GM23248 (cell line): ENCODE results near the gene GATD1. TPM values are rescaled to one million over a fixed set of nuclear protein-coding genes. Genes with fewer than 3 reads are reported as not detected.

Experiments
- DNase-seq: peaks from one replicate; pipeline ENCODE4 v3.0.0-alpha.2; 2015
- H2AFZ ChIP-seq: fragments of 200-600 bp; sonication (generic); 2 replicates; pipeline ENCODE4 v1.6.1; 2016; ENCODE audit warnings: antibody characterized with exemption
- H3F3A ChIP-seq: fragments of 200-600 bp; sonication (generic); 2 replicates; pipeline ENCODE4 v1.6.1; 2016; ENCODE audit warnings: mild to moderate bottlenecking, antibody characterized with exemption, mixed run types; ENCODE audit not compliant: insufficient read depth
- H3K27ac ChIP-seq: fragments of 200-600 bp; sonication (generic); 2 replicates; pipeline ENCODE4 v1.5.1; 2016; ENCODE audit warnings: mild to moderate bottlenecking
- H3K27me3 ChIP-seq: fragments of 200-600 bp; sonication (generic); replicated peaks from 2 replicates; pipeline ENCODE4 v1.6.1; 2016; ENCODE audit warnings: mild to moderate bottlenecking; ENCODE audit not compliant: insufficient read depth
- H3K36me3 ChIP-seq: fragments of 200-600 bp; sonication (generic); 2 replicates; pipeline ENCODE4 v1.6.1; 2016; ENCODE audit warnings: low read depth, mild to moderate bottlenecking
- H3K4me1 ChIP-seq: fragments of 200-600 bp; sonication (generic); 2 replicates; pipeline ENCODE4 v1.6.1; 2016; ENCODE audit warnings: mild to moderate bottlenecking; ENCODE audit not compliant: insufficient read depth
- H3K4me2 ChIP-seq: fragments of 200-600 bp; sonication (generic); one replicate; pipeline ENCODE4 v1.6.1; 2016; ENCODE audit warnings: mild to moderate bottlenecking; ENCODE audit not compliant: unreplicated experiment
- H3K4me3 ChIP-seq: fragments of 200-600 bp; sonication (generic); 2 replicates; pipeline ENCODE4 v1.5.1; 2016; ENCODE audit warnings: mild to moderate bottlenecking
- H3K79me2 ChIP-seq: fragments of 200-600 bp; sonication (generic); 2 replicates; pipeline ENCODE4 v1.6.1; 2016; ENCODE audit warnings: mild to moderate bottlenecking; ENCODE audit not compliant: insufficient read depth
- H3K9ac ChIP-seq: fragments of 200-600 bp; sonication (generic); 2 replicates; pipeline ENCODE4 v1.6.1; 2016; ENCODE audit warnings: mild to moderate bottlenecking
- H3K9me2 ChIP-seq: fragments of 200-600 bp; sonication (generic); 2 replicates; pipeline ENCODE4 v1.6.1; 2016; ENCODE audit warnings: mixed run types, mild to moderate bottlenecking, moderate library complexity; ENCODE audit not compliant: insufficient read depth
- H3K9me3 ChIP-seq: fragments of 200-600 bp; sonication (generic); one replicate; pipeline ENCODE4 v1.6.1; 2017; ENCODE audit warnings: low read depth
- H4K20me1 ChIP-seq: fragments of 200-600 bp; sonication (generic); 2 replicates; pipeline ENCODE4 v1.6.0; 2016; ENCODE audit not compliant: insufficient read depth
- EZH2 ChIP-seq: fragments of 200-600 bp; sonication (generic); IDR thresholded peaks from 2 replicates; pipeline ENCODE4 v1.6.1; 2018; ENCODE audit warnings: antibody characterized with exemption, mild to moderate bottlenecking; ENCODE audit not compliant: insufficient read depth, poor library complexity, severe bottlenecking
- EZH2phosphoT487 ChIP-seq: fragments of 200-600 bp; sonication (generic); IDR thresholded peaks from 2 replicates; pipeline ENCODE4 v1.6.1; 2018; ENCODE audit warnings: antibody characterized with exemption, moderate library complexity, mild to moderate bottlenecking, low read depth; ENCODE audit not compliant: insufficient read depth
- WGBS, 2 experiments: methylation state at CpG; one replicate each; pipeline ENCODE4 v1.1.6; 2015 to 2017; ENCODE audit warnings: low lambda C conversion rate in 2 of 2, low coverage in 1 of 2; ENCODE audit errors: missing lambda C conversion rate in 2 of 2; 5-methylcytosine and 5-hydroxymethylcytosine counted together
- in situ Hi-C: fragments of 300-500 bp; cut with MboI; formaldehyde crosslinking; loops from 2 replicates; pipeline ENCODE4 v1.15.0; 2020
- polyA plus RNA-seq: library from polyadenylated mRNA; unstranded; fragments of >200 nt; fragmentation: Nextera tagmentation; extraction: Ambion mirVana; gene quantifications from 2 replicates; pipeline ENCODE4 v1.2.1, GENCODE V29; 2016
- total RNA-seq: library from RNA; depleted of rRNA; stranded (reverse); fragments of >200 nt; shearing (Covaris generic); gene quantifications from 2 replicates; pipeline ENCODE4 v1.2.3, GENCODE V29; 2014; rRNA removed

The GATD1 gene, protein sequence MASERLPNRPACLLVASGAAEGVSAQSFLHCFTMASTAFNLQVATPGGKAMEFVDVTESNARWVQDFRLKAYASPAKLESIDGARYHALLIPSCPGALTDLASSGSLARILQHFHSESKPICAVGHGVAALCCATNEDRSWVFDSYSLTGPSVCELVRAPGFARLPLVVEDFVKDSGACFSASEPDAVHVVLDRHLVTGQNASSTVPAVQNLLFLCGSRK
- total RNA-seq (38.3 and 45.0 TPM in 2 replicates), polyA plus RNA-seq (27.0 and 27.4 TPM in 2 replicates)

DNA sequence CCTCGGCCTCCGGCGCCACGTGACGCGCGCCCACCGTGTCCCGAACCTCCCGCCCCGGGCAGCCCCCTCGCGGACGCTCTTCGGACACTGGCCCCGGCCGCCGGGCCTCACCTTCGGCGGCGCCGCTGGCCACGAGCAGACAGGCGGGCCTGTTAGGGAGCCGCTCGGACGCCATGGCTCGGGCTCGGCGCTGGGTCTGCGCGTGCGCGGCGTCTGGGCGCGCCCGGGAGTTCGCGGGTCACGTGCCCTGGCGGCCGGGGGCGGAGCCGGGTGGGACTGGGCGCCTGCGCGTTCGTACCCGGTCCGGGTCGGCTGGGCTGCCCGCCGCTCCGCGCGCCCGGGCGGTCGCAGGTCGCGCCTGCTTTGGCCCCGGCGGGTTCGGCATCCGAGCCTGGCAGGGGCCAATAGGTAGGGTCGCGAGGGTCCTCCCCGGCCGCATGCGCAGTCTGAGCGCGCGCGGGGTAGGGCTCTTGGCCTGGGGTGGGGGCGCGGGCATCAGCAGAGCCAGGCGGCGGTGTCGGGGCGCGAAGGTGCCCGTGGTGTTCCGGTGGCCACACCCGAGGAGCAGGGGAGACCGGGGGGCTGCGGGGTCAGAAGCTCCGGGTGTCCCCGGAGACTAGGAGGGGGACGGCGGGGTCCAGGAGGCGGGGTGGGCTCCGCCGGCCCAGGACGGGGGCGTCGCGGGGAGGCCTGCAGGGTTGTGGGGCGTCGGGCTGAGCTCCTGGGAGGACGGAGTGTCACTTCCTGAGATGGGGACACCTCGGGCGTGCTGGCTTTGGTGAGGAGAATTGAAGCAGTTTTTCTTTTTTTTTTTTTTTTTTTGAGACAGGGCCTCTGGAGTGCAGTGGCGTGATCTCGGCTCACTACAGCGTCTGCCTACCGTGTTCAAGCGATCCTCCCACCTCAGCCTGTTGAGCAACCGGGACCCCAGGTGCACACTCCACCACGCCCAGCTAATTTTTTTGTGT, at the start of gene GATD1:
Gene GATD1, minus strand, starts transcription at position 200 of the 968 bp plus-strand sequence. Its CDS starts 25 bp downstream, at position 175.
- DNase-seq = peak; percentile 96
- H3K9ac ChIP-seq = peak within 1 kb of the TSS; percentile 94
- no peaks in the 10 kb centered on the region for H4K20me1 ChIP-seq
- 1 to 3% methylated on average over 32 to 59 of the region's 110 CpGs for WGBS, 2 experiments
- no peaks in the 10 kb centered on the region for H3K36me3 ChIP-seq
- H3K27me3 ChIP-seq = no peaks in the 10 kb centered on the region
- peaks cover 15% of the 10 kb centered on the region for H3K4me1 ChIP-seq
- H3K9me3 ChIP-seq = no peaks in the 10 kb centered on the region
- no peaks in the 10 kb centered on the region for H3K9me2 ChIP-seq
- in situ Hi-C loops = no loop called here
- H3K27ac ChIP-seq = peak within 1 kb of the TSS; percentile 56
- H3K4me2 ChIP-seq = peak within 1 kb of the TSS; percentile 88
- no peak for TF ChIP-seq EZH2phosphoT487
- TF ChIP-seq EZH2 = no peak
- peak within 1 kb of the TSS; percentile 84 for H2AFZ ChIP-seq
- peaks cover 6% of the 10 kb centered on the region; the same call in 1 of the 2 replicates for H3F3A ChIP-seq
- peak within 1 kb of the TSS; percentile 86 for H3K4me3 ChIP-seq
- H3K79me2 ChIP-seq = peaks cover 76% of the 10 kb centered on the region

DNA sequence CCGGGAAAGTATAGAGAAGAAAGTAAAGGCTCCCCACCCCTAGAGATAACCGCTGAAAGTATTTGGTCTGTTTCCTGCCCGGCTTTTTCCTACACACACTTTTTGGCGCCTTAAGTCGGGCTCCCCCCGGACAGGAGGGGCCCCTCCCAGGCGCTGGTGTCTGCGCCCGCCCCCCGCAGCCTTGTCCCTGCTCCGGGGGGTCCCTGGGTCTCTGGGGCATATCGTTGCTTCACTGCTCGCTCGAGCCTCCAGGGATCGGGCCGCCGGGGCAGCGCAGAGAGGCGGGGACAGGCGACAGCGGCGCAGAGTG, 49.5 kb upstream of the GATD1 start:
- H3K4me3 ChIP-seq = peak overlapping the region; percentile 45; the same call in 1 of the 2 replicates
- no peak overlapping the region for H2AFZ ChIP-seq
- peaks cover 7% of the 10 kb centered on the region; the same call in 1 of the 2 replicates for H3K27me3 ChIP-seq
- H3K36me3 ChIP-seq = peaks cover 3% of the 10 kb centered on the region; the same call in 1 of the 2 replicates
- in situ Hi-C loops = no loop called here
- TF ChIP-seq EZH2phosphoT487 (no peak), EZH2 (no peak)
- H3K9me2 ChIP-seq = no peaks in the 10 kb centered on the region
- H4K20me1 ChIP-seq = no peaks in the 10 kb centered on the region
- no peak for DNase-seq
- no peaks in the 10 kb centered on the region for H3K9me3 ChIP-seq
- H3K9ac ChIP-seq = no peak overlapping the region
- 12% methylated on average over 12 to 22 of the region's 22 CpGs for WGBS, 2 experiments
- H3K4me2 ChIP-seq = peak overlapping the region; percentile 40
- no peaks in the 10 kb centered on the region for H3F3A ChIP-seq
- H3K27ac ChIP-seq = no peak overlapping the region
- peaks cover 16% of the 10 kb centered on the region for H3K79me2 ChIP-seq
- peaks cover 4% of the 10 kb centered on the region for H3K4me1 ChIP-seq

DNA sequence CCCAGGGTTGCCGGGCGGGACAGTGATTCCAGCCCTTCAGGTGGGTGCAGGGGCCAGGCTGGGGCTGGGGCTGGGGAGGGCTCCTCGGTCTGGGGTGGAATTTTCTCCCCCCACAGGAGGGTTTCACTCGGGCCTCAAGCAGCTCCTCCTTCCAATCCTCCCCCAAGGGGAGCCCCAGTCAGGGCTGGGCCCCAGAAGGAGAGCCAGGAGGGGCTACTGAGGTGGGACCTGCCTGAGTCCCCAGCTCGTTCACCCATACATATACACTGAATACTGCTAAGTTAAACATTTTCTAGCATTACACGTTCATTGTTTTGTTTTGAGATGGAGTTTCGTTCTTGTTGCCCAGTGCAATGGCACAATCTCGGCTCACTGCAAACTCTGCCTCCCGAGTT, 48.9 kb upstream of the GATD1 start:
- Histone ChIP-seq H3K36me3 (peaks cover 3% of the 10 kb centered on the region; the same call in 1 of the 2 replicates), H3K9me3 (no peaks in the 10 kb centered on the region), H3K4me3 (no peak overlapping the region), H2AFZ (no peak overlapping the region), H3K79me2 (peaks cover 22% of the 10 kb centered on the region), H3K9ac (no peak overlapping the region), H3K4me2 (no peak overlapping the region), H3K27me3 (peaks cover 7% of the 10 kb centered on the region; the same call in 1 of the 2 replicates), H3K4me1 (peaks cover 7% of the 10 kb centered on the region), H3F3A (no peaks in the 10 kb centered on the region), H3K27ac (no peak overlapping the region), H4K20me1 (no peaks in the 10 kb centered on the region), H3K9me2 (no peaks in the 10 kb centered on the region)
- in situ Hi-C loops = no loop called here
- no peak for DNase-seq
- TF ChIP-seq EZH2phosphoT487 (no peak), EZH2 (no peak)
- WGBS, 2 experiments = 73 to 77% methylated on average over 8 to 9 of the region's 9 CpGs
